ENCODE data around the gene WARS2. TPM values are rescaled to one million over a fixed set of nuclear protein-coding genes. Genes with fewer than 3 reads are reported as not detected.

The WARS2 gene
- total RNA-seq, 1 donor from 2014 or later: 8.9 TPM

DNA sequence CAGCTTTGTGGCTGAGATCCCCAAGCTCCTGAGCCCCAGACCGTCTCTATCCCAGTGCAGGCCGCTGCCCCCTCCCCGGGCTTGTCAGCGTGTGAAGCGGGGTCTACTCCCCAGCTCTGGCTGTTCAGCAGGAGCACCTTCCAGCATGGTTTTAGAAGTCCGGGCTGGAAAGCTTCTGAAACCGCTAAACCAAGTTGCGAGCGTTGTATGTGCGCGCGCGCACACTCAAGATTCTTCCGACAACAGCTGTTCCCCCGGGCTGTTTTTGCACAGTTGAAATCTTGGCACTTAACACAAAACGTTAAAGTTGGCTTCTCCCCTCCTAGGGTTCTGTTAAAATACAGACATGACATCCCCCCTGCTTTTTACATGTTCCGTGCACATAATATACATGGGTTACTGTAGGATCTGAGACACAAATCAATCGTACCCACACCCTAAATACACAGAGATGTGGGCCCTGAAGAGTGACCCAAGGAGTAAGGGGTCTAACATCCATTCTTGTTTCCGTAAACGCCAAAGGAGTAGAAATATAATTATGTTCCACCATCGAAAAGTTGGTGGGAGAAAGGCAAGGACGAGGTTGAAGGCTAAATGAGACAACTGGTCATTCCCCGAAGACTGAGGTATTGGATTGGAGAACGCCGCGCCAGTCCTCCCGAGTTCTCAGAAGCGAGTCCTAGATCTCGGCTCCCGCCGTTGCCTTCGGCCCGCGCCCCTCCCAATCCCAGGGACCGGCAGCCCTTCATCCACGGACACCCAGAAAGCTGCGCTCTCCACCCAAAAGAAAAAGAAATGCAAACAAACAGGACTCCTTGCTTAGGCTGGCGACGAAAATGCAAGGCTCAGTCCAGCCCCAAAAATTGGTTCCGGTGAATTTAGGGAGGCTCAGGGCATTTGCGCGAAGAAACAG is 153.6 kb downstream of the WARS2 start:
- H3K9me3 ChIP-seq: no peaks in the 10 kb centered on the region
- H3K4me3 ChIP-seq: peak overlapping the region; percentile 45
- peaks cover 100% of the 10 kb centered on the region for H3K27me3 ChIP-seq (ENCODE audit: low read depth)
- DNase-seq: no peak
- peaks cover 28% of the 10 kb centered on the region for H3K4me1 ChIP-seq
- no peak overlapping the region for H3K27ac ChIP-seq
- TF ChIP-seq, protein P1, sequence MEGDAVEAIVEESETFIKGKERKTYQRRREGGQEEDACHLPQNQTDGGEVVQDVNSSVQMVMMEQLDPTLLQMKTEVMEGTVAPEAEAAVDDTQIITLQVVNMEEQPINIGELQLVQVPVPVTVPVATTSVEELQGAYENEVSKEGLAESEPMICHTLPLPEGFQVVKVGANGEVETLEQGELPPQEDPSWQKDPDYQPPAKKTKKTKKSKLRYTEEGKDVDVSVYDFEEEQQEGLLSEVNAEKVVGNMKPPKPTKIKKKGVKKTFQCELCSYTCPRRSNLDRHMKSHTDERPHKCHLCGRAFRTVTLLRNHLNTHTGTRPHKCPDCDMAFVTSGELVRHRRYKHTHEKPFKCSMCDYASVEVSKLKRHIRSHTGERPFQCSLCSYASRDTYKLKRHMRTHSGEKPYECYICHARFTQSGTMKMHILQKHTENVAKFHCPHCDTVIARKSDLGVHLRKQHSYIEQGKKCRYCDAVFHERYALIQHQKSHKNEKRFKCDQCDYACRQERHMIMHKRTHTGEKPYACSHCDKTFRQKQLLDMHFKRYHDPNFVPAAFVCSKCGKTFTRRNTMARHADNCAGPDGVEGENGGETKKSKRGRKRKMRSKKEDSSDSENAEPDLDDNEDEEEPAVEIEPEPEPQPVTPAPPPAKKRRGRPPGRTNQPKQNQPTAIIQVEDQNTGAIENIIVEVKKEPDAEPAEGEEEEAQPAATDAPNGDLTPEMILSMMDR (IDR thresholded peaks at IDR 0.05): no peak
- intact Hi-C loops (cut with DNase I): no loop called here
- H3K36me3 ChIP-seq: no peaks in the 10 kb centered on the region
- ATAC-seq: peak in 1 of 2 donors; percentile 11

DNA sequence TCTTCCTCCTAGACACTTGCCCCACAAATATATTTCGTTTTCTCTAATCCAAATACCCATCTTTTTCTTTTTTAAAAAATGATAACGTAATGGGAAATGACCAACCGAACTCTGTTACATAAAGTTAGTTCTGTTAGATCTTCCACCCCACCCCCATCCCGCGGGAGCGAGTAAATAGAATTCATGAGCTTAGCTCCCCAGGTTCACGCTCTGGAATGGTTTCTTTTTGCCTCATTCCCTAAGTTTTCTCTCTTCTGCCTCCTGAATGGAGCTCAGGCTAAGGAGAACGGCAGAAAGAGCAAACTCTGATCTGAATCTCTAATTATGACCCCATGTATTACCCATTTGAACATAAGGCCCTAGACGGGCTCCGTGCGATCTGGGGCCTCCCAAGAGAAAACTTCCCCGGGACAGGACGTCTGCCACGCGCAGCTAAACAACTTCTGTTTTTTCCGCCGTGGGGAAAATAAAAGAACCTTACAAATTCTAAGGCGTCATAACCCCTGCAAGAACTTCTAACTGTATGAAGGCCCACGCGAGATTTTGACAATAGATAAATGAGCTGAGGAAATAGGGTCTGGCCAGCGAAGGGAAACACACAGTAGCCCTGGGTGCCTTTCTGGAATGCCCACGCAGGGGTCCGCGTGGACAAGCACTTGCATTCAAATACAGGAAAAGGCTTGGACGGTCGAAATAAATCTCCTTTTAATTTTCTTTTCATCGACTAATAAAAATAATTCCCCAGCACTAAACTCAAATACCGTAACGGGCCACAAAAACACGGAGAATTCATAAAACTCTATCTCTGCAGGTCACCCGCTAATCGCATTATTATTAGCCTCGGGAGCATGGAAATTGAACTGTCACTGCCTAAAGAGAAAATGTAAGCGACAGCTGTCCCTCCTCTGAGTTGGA is 154.6 kb downstream of the WARS2 start:
- H3K9me3 ChIP-seq: no peaks in the 10 kb centered on the region
- H3K27me3 ChIP-seq (ENCODE audit: low read depth): peaks cover 100% of the 10 kb centered on the region
- no peak for DNase-seq
- peaks cover 28% of the 10 kb centered on the region for H3K4me1 ChIP-seq
- intact Hi-C loops (cut with DNase I): no loop called here
- peak overlapping the region; percentile 6 for H3K4me3 ChIP-seq
- no peaks in the 10 kb centered on the region for H3K36me3 ChIP-seq
- no peak for ATAC-seq
- H3K27ac ChIP-seq: no peak overlapping the region
- TF ChIP-seq, protein P1 (IDR thresholded peaks at IDR 0.05): no peak

DNA sequence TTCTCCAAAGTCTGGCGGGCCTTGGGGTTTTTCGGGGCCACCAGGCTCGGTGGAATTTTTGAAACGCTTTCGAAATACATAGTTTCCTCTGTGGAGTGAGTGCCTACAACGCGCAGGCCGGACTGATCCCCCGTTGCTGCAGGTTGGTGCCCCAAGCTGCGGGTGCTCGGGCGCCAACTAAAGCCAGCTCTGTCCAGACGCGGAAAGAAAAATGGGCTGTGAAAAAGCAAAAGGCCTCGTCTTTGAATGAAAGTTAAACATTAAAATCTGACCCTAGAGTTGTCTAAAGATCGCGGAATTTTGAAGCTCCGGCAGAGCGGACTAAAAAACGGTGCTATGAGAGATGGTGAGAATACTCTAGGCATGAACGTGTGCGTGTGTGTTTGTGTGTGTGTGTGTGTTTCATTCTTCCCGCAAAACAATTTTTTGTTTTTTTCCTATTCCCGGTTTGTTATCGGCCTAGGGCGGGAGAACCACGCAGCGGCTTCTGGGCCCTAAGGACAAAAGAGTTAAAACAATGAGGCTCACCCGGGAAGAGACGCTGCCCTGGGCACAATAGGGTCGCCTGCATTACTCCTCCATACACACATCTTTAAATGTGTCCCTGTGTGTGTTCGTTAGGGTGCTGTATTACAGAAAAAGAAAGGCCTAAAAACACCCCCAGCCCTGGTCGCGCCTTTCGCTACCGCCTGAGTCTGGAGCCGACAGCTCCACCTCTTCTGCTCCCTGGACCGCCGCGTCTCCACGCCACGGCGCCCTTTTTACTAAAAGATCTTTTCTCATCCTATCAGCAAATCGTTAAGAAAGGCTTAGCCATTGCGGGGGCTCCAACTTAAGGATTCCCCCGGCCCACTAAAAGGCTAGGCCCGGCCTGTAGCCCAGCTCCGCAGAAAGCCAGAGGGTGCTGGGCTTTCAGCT is 155.5 kb downstream of the WARS2 start:
- Histone ChIP-seq H3K27ac (no peak overlapping the region), H3K4me1 (peaks cover 28% of the 10 kb centered on the region), H3K27me3 (ENCODE audit: low read depth) (peaks cover 100% of the 10 kb centered on the region), H3K36me3 (no peaks in the 10 kb centered on the region), H3K4me3 (peak overlapping the region; percentile 39), H3K9me3 (no peaks in the 10 kb centered on the region)
- DNase-seq: no peak
- TF ChIP-seq, protein P1 (IDR thresholded peaks at IDR 0.05): no peak
- peak in 1 of 2 donors; percentile 46 for ATAC-seq
- intact Hi-C loops (cut with DNase I): no loop called here

DNA sequence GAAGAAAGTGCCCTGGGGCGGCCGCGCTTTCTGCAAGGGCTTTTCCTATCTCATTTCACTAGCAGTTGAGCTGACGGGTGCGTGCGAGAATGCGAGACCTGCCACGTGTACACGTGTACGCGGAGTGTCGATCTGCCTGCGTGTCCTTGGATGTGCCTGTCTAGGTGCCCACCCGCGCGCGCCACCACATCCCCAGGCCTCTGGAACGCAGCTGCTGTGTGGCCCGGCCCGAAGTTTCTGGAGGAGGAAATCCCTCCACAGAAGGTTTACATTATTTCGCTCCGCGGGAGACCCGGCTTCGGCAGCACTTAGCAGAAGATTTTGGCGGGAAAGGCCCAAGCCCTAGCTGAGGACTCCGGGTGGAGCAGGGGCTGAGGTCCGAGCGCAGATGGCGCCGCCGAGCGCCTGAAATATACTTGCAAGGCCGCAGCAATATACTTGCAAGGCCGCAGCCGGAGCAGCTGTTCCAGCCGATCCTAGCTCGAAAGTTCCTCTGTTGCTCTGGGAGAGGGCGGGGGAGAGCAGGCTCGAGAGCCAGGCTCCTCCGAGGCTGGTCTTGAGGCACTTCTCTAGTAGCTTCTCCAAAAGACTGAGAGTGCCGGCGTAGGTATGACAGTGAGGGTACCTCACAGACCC is 156.2 kb downstream of the WARS2 start:
- peak overlapping the region; percentile 39 for H3K4me3 ChIP-seq
- no peaks in the 10 kb centered on the region for H3K9me3 ChIP-seq
- H3K27ac ChIP-seq: no peak overlapping the region
- H3K27me3 ChIP-seq (ENCODE audit: low read depth): peaks cover 100% of the 10 kb centered on the region
- ATAC-seq: peak; percentile 18 to 60
- H3K36me3 ChIP-seq: no peaks in the 10 kb centered on the region
- H3K4me1 ChIP-seq: peaks cover 28% of the 10 kb centered on the region
- TF ChIP-seq, protein P1 (IDR thresholded peaks at IDR 0.05): no peak
- intact Hi-C loops (cut with DNase I): no loop called here
- DNase-seq: no peak

Measured in lower lobe of right lung (tissue), 2 donors.